ENCODE results near the gene UBE2J2.

- no peak for TF ChIP-seq CTCF (conservative IDR thresholded peaks at IDR 0.05; ENCODE audit: low read depth, low read length)
- no peak for TF ChIP-seq EZH2 (IDR thresholded peaks at IDR 0.05; ENCODE audit: low read length, unreplicated experiment)
- TF ChIP-seq EZH2phosphoT487 (IDR thresholded peaks at IDR 0.05; ENCODE audit: borderline replicate concordance, low read length), result no peak
Observed at GRCh38 chr1:1213345-1214265, 60.0 kb downstream of the UBE2J2 start, which contains the start of gene TNFRSF4.

Measured in PC-3 (cell line).